SK-N-MC (cell line): Measurements from ENCODE around the gene GRM7.

Experiments
- DNase-seq: peaks from one replicate; pipeline ENCODE4 v3.0.0-alpha.2; 2011; ENCODE audit warnings: low read depth, low spot score
- H3K27ac ChIP-seq: fragments of 200-600 bp; sonication (generic); 2 replicates; pipeline ENCODE4 v1.5.1; 2016; ENCODE audit warnings: mixed run types
- H3K36me3 ChIP-seq: fragments of 200-600 bp; sonication (generic); 2 replicates; pipeline ENCODE4 v1.6.1; 2017; ENCODE audit warnings: antibody characterized with exemption, low read length, mixed read lengths; ENCODE audit not compliant: insufficient read depth
- H3K4me3 ChIP-seq: fragments of 200-600 bp; sonication (generic); 2 replicates; pipeline ENCODE4 v1.5.1; 2016
- H3K9ac ChIP-seq: fragments of 200-600 bp; sonication (generic); 2 replicates; pipeline ENCODE4 v1.8.0; 2017; ENCODE audit warnings: mixed run types, mixed read lengths; ENCODE audit not compliant: insufficient read length
- H3K9me3 ChIP-seq: fragments of 200-600 bp; sonication (generic); 2 replicates; pipeline ENCODE4 v1.6.1; 2017; ENCODE audit warnings: low read depth, mild to moderate bottlenecking, antibody characterized with exemption, low read length, moderate library complexity, mixed read lengths
- EZH2 ChIP-seq: fragments of 200-600 bp; sonication (generic); IDR thresholded peaks from one replicate; pipeline ENCODE4 v1.6.1; 2017; ENCODE audit warnings: antibody characterized with exemption
- FOXP2 ChIP-seq: optimal IDR thresholded peaks from 2 replicates; pipeline ENCODE3; 2011; ENCODE audit warnings: mild to moderate bottlenecking, moderate library complexity; ENCODE audit not compliant: insufficient read depth; ENCODE audit errors: extremely low read length, control extremely low read depth
- POLR2AphosphoS5 ChIP-seq: IDR thresholded peaks from 2 replicates; pipeline ENCODE4 v1.6.1; 2012; ENCODE audit warnings: mild to moderate bottlenecking, low read depth, low read length, borderline replicate concordance

Gene GRM7

DNA sequence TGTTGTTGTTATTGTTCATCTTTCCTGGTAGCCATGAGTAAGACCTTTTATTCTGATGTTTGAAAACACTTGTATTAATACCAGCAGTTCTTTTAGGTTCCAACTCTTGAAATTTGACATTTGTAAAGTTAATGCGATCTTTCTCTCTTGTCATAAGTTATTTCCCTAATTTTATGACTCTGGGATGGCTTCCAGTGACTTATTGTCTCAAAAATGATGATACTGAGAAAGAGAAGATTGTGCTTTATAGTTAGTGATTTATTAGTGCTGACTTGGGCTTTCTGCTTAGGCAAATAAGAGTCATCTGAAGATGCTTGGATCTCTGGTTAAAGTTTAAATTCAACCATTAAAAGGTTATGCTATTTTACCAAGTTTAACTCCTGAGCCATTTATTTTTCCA lies 715.2 kb downstream of the GRM7 start:
- Histone ChIP-seq H3K4me3 (no peak overlapping the region), H3K9ac (no peak overlapping the region), H3K36me3 (no peaks in the 10 kb centered on the region), H3K27ac (no peak overlapping the region), H3K9me3 (no peaks in the 10 kb centered on the region)
- DNase-seq, result no peak
- no peak for TF ChIP-seq FOXP2
- TF ChIP-seq POLR2AphosphoS5, result no peak
- TF ChIP-seq EZH2, result no peak

DNA sequence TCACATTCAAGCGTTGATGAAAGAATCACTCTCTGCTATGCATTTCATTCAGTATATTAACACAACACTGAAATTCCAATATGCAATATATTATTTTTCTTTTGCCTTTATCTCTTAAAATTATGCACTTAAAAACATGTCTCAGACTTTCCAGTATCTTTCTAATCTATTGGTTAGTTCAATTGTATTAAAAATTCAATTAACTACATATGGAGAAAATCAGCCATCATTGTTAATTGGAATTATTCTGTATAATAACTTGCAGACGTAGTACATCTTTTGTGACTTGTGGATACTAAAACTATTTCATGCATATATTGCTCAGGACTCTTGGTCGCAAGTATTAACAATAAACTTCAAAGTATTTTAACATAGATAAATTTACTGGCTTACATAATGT lies 715.6 kb downstream of the GRM7 start:
- no peak for DNase-seq
- H3K9ac ChIP-seq, result no peak overlapping the region
- no peak for TF ChIP-seq EZH2
- TF ChIP-seq FOXP2, result no peak
- no peak for TF ChIP-seq POLR2AphosphoS5
- H3K36me3 ChIP-seq, result no peaks in the 10 kb centered on the region
- H3K4me3 ChIP-seq, result no peak overlapping the region
- no peaks in the 10 kb centered on the region for H3K9me3 ChIP-seq
- no peak overlapping the region for H3K27ac ChIP-seq

DNA sequence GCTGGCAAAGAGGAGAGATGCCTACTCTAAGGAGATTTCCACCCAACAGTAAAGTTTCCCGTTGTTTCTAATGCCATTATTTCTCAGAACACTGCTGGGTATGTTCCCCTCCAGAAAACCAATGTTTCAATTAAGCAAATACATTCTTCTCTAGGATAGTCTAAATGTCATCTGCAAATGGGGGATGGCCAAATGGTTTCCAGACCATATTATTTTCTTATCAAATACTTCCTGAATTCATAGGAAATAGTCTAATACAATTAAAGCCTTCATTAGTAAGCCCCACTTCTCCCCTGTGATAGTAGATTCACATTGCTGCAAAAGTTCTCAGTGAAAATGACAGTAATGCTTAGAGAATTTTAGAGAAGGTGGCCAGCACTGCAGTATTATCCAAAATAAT lies 716.6 kb downstream of the GRM7 start:
- Histone ChIP-seq H3K27ac (no peak overlapping the region), H3K9ac (no peak overlapping the region), H3K36me3 (no peaks in the 10 kb centered on the region), H3K9me3 (no peaks in the 10 kb centered on the region), H3K4me3 (no peak overlapping the region)
- no peak for DNase-seq
- TF ChIP-seq POLR2AphosphoS5 (no peak), EZH2 (no peak), FOXP2 (no peak)

DNA sequence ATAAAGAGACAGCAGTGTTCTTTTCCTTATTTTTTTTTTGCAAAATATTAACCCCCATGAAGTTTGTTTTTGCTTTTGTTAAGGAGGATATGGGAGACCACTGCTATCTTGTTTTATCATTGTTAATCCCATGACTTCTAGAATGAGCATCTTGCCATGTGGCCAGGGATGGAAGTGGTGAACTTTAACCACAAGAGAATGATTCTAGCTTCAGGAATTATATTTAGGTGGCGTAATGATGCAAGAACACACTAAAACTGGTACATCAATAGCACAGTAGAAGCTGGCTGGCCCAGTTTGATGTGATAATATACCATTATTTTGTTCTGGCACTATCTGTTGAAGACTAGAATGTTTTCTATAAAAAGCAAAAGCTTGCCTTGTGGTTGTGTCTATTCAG lies 720.9 kb downstream of the GRM7 start:
- Histone ChIP-seq H3K4me3 (no peak overlapping the region), H3K27ac (no peak overlapping the region), H3K9me3 (no peaks in the 10 kb centered on the region), H3K36me3 (no peaks in the 10 kb centered on the region), H3K9ac (no peak overlapping the region)
- DNase-seq, result no peak
- TF ChIP-seq EZH2, result no peak
- no peak for TF ChIP-seq FOXP2
- no peak for TF ChIP-seq POLR2AphosphoS5

DNA sequence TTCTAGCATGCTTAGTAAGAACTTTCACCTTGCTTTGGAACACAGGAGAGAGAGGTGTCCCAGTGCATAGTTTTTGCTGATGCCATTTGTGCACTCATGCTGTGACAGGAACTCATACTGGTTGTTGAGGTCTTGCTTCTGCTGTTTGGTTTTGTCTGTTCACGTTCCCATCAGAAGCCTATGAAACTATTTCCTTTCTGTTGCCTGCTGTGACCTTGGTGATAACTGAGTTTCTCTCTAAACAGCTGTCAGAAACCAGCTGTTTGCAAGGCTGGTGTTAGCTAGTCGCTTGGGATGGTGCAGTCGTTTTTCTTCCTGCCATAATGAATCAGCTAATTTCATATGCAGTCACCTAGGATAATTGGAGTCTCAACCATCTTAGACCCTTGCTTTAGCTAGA lies 724.1 kb downstream of the GRM7 start:
- Histone ChIP-seq H3K9me3 (no peaks in the 10 kb centered on the region), H3K4me3 (no peak overlapping the region), H3K27ac (no peak overlapping the region), H3K36me3 (no peaks in the 10 kb centered on the region), H3K9ac (no peak overlapping the region)
- no peak for DNase-seq
- no peak for TF ChIP-seq EZH2
- TF ChIP-seq FOXP2, result no peak
- no peak for TF ChIP-seq POLR2AphosphoS5

DNA sequence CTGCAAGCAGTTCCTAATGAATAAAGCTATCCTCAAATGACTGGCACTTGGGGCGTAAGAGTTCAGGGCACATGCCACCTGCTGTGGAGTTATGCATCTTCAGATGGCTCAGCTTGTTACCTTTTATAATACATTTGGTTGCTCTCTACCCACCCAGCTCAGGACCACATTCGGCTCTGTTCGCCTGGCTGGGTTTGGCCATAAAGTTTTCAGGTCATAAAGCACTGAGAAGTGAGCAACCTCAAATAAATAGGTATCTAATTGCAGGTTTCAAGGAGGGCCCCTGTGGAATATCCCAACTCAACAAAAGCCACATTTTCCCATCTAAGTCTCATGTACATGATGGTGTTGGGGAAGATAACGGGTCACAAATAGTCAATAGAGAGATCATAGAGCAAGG lies 727.3 kb downstream of the GRM7 start:
- H3K36me3 ChIP-seq, result no peaks in the 10 kb centered on the region
- H3K4me3 ChIP-seq, result no peak overlapping the region
- no peak overlapping the region for H3K9ac ChIP-seq
- no peak for TF ChIP-seq EZH2
- TF ChIP-seq FOXP2, result no peak
- TF ChIP-seq POLR2AphosphoS5, result no peak
- H3K27ac ChIP-seq, result no peak overlapping the region
- H3K9me3 ChIP-seq, result no peaks in the 10 kb centered on the region
- DNase-seq, result no peak

DNA sequence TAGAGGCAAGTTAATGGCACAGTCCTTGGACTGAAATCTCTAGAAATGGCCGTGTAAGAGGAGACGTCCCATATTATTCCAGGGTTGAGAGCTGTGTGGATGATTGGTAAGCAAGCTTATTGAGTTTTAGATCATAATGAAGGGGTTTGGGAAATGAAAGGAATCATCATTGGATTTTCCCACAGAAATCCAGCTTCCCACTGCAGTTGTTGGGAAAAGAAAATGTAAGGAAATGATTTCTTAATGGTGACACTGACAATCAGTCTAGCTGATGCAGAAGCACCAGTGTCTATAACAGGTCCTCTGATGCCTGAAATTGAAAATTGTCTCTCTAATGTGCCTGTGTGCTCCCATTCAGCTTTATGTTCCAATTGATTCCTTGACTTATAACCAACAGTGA lies 728.6 kb downstream of the GRM7 start:
- TF ChIP-seq POLR2AphosphoS5 (no peak), FOXP2 (no peak), EZH2 (no peak)
- H3K36me3 ChIP-seq, result no peaks in the 10 kb centered on the region
- no peak overlapping the region for H3K4me3 ChIP-seq
- no peak for DNase-seq
- no peak overlapping the region for H3K27ac ChIP-seq
- H3K9me3 ChIP-seq, result no peaks in the 10 kb centered on the region
- no peak overlapping the region for H3K9ac ChIP-seq

DNA sequence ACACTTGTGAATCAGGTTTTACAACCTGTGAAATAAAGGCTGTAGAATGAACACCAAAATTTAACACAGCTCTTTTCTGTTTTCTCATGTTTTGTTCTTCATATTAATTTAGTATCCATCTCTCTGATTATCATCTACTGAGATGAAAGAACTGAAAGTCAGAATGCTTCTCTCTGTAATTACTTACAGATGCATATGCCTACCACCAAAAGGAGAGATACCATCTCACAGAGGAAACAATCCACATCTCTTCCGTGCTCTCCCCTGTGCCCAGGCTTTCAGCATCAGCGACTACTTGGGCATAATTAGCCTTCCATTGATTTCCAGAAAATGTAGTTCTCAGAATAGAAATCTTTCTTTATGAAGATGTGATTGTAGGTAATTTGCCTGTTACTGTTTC lies 741.4 kb downstream of the GRM7 start:
- Histone ChIP-seq H3K9me3 (no peaks in the 10 kb centered on the region), H3K36me3 (no peaks in the 10 kb centered on the region), H3K27ac (no peak overlapping the region), H3K9ac (no peak overlapping the region), H3K4me3 (no peak overlapping the region)
- TF ChIP-seq POLR2AphosphoS5, result no peak
- TF ChIP-seq EZH2, result no peak
- no peak for TF ChIP-seq FOXP2
- DNase-seq, result no peak

DNA sequence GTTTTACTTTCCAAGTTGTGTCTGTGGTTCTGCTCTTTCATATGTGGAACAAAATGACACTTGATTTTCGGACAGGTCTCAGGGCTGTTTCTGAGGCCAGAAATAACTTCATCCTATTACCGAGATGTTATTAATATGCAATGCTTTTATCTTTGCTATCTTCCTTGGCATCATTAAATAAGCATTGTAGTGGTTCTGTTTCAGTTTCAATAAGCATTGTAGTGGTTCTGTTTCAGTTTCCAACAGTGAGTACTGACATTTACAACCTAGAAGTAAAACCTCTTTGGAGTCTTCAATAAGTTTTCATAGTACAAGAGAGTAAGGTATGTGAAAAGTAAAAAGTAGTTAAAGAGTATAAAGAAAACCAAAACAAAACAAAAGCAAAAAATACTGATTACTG lies 746.2 kb downstream of the GRM7 start:
- Histone ChIP-seq H3K9me3 (no peaks in the 10 kb centered on the region), H3K36me3 (no peaks in the 10 kb centered on the region), H3K4me3 (no peak overlapping the region), H3K27ac (no peak overlapping the region), H3K9ac (no peak overlapping the region)
- no peak for DNase-seq
- no peak for TF ChIP-seq EZH2
